Measurements from ENCODE around the gene P2RX2. TPM values are rescaled to one million over a fixed set of nuclear protein-coding genes. Genes with fewer than 3 reads are reported as not detected.

Gene P2RX2
- total RNA-seq, 1 donor from 2014 or later = not detected

GRCh38 chr12:132602572-132603239 lies 15.9 kb upstream of the P2RX2 start:
- H3K36me3 ChIP-seq = no peaks in the 10 kb centered on the region
- H3K27ac ChIP-seq = no peak overlapping the region
- H3K9me3 ChIP-seq = no peaks in the 10 kb centered on the region
- no peak for TF ChIP-seq CTCF (IDR thresholded peaks at IDR 0.05)
- no peak for TF ChIP-seq POLR2AphosphoS5 (IDR thresholded peaks at IDR 0.05; ENCODE audit: insufficient read depth in 1 of 2, low read depth in 1 of 2)
- no peak for TF ChIP-seq POLR2A (IDR thresholded peaks at IDR 0.05)
- H3K4me3 ChIP-seq = peak overlapping the region; percentile 19 to 31
- no peak for DNase-seq (ENCODE audit: extremely low spot score in 2 of 2)
- intact Hi-C loops (cut with DNase I) = no loop called here
- H3K27me3 ChIP-seq = peaks cover 13% of the 10 kb centered on the region
- H3K4me1 ChIP-seq = peaks cover 12% of the 10 kb centered on the region

GRCh38 chr12:132603240-132604150 lies 15.1 kb upstream of the P2RX2 start:
- no peaks in the 10 kb centered on the region for H3K36me3 ChIP-seq
- TF ChIP-seq CTCF (IDR thresholded peaks at IDR 0.05) (no peak), POLR2AphosphoS5 (IDR thresholded peaks at IDR 0.05; ENCODE audit: insufficient read depth in 1 of 2, low read depth in 1 of 2) (peak in 1 of 2 donors; percentile 39)
- H3K27ac ChIP-seq = peak overlapping the region; percentile 27
- intact Hi-C loops (cut with DNase I) = no loop called here
- DNase-seq (ENCODE audit: extremely low spot score in 2 of 2) = no peak
- H3K27me3 ChIP-seq = peaks cover 13% of the 10 kb centered on the region
- no peaks in the 10 kb centered on the region for H3K9me3 ChIP-seq
- peak overlapping the region; percentile 27 to 31 for H3K4me3 ChIP-seq
- peaks cover 12% of the 10 kb centered on the region for H3K4me1 ChIP-seq

- TF ChIP-seq POLR2A (IDR thresholded peaks at IDR 0.05) (no peak), POLR2AphosphoS5 (IDR thresholded peaks at IDR 0.05; ENCODE audit: insufficient read depth in 1 of 2, low read depth in 1 of 2) (no peak), CTCF (IDR thresholded peaks at IDR 0.05) (no peak)
- no peaks in the 10 kb centered on the region for H3K9me3 ChIP-seq
- intact Hi-C loops (cut with DNase I) = no loop called here
- peaks cover 7% of the 10 kb centered on the region for H3K4me1 ChIP-seq
- H3K27me3 ChIP-seq = peaks cover 13% of the 10 kb centered on the region
- peak overlapping the region; percentile 27 to 31 for H3K4me3 ChIP-seq
- no peak for DNase-seq (ENCODE audit: extremely low spot score in 2 of 2)
- H3K27ac ChIP-seq = peak overlapping the region; percentile 27
- H3K36me3 ChIP-seq = no peaks in the 10 kb centered on the region
These were observed 14.4 kb upstream of the P2RX2 start for GRCh38 chr12:132604151-132604618.

- no peak for TF ChIP-seq POLR2AphosphoS5 (IDR thresholded peaks at IDR 0.05; ENCODE audit: insufficient read depth in 1 of 2, low read depth in 1 of 2)
- no peak for TF ChIP-seq CTCF (IDR thresholded peaks at IDR 0.05)
- TF ChIP-seq POLR2A (IDR thresholded peaks at IDR 0.05) = no peak
- Histone ChIP-seq H3K4me1 (peaks cover 7% of the 10 kb centered on the region), H3K27me3 (peaks cover 13% of the 10 kb centered on the region), H3K9me3 (no peaks in the 10 kb centered on the region), H3K27ac (no peak overlapping the region), H3K4me3 (peak overlapping the region in 1 of 2 donors; percentile 31), H3K36me3 (no peaks in the 10 kb centered on the region)
- DNase-seq (ENCODE audit: extremely low spot score in 2 of 2) = no peak
- intact Hi-C loops (cut with DNase I) = no loop called here
These were observed 13.7 kb upstream of the P2RX2 start for GRCh38 chr12:132604668-132605441.
